ENCODE results near the gene TMEM94.

The TMEM94 gene

DNA sequence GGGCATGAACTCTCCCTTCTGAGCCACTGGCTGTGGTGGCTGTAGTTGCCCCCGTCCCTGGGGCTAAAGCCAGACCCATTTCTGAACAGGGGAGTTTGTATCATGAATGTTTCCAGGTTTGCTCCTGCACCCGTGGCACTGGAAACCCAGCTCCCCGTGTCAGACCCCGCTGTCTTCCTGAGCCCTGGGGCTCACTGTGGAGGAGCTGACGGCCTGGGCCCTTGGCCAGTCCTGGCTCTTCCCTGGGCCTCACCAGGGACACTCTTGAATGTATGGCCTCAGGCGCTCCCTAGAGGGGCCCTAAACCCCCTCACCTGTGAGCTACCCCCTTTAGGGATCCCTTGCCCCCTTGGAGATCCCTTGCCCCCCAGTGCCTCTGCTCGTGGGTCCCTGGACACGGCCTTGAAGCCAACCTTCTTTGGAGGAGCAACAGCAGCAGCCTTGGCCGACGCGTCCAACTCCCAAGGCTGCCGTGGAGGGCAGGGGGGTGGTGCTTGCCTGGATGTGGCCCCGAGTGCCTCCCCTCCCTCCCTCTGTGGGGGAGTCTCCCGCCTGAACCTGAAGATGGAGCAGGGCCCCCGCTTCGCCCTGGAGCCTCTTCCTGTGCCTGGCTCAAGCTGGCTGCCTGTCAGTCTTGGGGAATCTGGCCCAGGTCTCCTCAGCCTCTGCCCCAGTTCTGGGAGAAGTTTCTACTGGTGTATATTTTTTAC, 43.0 kb downstream of the TMEM94 start:
- DNase-seq = no peak

DNA sequence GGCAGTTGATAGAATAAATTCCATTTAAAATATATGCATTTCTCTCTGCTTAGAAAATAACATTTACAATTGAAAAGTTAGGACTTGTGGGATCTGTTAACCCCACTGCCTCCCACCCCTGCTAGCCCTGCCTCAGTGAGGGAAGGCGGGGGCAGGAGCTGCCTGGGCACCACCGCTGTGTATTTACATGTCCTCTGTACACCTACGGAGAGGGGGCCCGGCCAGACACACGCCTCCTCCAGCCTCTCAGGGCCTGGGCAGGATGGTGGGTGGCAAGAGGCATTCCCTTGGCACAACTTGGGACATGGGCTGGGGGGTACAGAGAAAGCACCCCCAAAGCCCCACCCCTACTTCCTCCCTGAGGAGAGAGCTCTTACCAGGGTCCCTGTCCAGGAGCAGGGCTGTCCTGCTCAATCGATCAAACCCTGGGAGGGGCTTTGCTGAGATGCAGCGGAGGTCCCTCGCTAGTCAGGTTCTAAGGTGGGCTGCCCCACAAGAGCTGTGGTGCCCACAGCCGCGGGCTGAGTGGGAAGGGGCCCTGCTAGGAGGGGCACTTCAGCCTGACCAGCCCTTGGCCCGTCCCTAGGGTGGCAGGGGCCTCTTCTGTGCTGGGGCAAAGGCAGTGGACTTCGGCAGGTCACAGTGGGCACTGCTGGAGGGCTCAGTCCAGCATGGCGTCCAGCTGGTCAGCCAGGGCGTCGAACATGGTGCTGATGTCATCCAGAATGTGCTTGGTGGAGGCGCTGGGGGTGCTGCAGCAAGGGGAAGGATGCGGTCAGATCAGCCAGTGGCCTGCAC, 44.2 kb downstream of the TMEM94 start:
- no peak for DNase-seq

DNA sequence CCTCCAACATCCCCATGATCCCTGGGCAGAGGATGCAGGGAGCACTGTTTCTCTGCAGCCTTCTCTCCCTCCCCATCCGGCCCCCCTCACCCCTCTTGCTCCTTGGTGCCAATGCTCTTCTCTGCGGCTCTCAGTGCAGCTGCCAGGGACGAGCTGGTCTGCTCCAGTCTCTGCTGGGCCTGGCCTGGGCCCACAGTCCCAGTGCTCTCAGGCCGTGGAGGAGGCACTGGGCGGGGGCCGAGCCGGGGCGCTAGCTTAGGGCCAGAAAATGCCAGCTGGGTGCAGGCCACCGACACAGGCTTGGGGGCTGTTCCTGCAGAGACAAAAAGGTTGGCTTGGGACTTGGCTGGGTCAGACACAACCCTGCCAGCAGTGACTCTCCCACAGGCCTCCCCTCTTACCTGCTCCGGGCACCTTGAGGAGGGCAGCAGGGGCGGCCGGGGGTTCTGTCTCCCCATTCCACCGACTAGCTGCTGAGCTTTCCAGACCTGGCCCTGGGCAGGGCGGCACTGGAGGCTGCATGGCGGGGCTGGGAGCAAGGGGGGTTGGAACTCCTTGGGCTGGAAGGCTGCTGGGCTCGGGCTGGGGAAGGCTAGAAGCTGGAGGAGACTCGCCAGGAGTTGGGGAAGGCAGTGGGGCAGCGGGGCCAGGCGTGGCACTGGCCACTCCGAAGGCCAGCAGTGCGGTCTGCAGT, 45.1 kb downstream of the TMEM94 start:
- DNase-seq = no peak

DNA sequence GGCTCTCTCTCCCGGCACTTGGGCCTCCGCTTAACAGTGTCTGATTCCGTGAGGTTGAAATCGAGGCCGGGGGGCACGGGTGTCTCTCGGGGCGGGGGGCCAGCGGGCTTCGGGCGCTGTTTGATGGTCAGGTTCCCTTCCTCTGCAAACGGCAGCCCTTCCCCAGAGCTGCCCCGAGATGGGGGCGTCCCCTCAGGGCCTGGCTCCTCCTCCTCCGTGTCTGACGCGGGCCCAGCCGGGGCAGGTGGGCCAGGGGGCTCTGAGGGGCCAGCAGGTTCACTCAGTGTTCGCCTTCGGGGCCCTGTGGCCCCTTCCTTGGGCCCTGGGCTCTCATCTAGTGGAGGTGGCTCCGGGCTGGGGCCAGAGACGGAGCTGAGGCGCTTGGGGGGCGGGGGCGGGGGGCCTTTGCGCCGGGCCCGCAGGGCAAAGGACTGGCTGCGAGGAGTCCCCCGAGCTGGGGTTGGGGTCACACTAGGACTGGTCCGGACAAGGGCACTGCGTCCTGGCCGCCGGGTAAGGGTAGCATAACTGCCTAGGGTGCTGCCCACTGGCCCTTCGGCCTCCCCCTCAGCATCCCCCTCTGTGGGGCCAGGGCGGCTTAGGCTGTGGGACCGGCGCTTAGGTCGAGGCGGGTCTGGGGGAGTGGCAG, 45.8 kb downstream of the TMEM94 start:
- no peak for DNase-seq

DNA sequence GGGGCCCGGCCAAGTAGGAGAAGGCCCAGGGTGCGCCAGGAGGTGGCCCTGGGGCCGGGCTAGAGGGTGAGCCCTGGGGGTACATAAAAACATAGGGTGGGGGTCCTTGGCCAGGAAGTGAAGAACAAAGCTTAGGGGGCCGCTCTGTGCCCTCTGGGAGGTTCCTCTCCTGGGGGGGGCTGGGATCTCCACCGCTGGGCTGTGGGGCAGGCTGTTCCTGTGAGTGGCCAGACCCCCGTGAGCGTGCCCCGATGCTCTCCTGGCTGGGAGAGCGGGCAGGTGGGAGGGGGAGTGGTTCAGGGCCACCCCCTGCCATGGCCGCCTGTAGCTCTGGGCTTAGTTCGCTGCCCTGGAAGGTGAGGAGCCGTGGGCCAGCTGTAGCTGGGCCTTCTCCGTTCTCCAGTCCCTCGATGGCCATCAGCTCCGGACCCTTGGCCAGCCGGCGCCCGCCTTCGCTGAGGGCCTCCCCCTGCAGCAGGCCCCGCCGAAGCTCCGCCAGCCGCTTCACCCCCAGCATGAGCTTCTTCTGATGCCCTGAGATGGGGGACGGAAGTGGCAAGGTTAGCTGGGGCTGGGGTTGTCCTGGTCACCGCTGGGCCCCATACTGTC, 46.4 kb downstream of the TMEM94 start:
- no peak for DNase-seq

DNA sequence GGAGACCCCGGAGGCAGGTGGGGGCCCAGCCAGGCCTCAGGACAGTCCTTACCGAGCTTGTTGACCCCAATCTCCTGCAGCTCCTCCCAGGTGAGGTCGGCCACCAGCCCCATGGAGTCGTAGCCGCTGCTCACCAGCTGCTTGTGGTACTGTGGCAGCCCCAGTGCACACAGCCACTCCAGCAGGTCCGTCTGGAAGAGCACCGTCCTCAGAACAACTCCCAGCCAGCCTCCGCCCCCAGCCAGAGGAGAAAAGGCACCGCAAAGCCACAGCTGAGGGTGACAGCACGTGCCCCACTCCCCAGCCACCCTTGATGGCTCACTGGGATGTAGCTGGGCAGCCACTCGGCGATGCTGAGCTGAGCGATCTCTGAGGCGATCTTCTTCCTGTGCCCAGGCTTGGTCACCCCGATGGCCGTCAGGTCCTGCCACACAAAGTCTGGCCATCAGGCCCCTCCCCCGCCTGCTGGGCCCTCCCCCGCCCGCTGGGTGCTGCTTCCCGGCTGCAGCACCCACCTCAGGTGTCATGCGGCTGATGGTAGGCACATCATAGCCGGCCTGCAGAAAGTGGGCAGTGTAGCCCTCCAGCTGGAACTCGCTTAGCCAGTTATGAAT, 47.0 kb downstream of the TMEM94 start:
- DNase-seq = no peak

DNA sequence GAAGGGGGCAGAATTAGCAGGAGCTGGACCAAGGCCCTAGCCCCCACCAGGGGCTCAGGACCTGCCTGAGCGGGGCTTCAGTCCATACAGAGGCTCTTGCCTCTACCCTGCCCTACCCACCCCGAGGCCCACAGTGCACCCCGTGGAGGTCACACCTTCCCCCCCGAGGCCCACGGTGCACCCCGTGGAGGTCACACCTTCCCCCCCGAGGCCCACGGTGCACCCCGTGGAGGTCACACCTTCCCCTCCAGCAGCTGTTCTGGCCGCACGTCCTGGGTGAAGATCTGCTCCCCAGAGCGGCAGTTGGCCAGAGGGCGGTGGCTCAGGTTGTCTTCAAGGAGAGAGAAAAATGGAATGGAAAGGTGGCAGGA, 47.5 kb downstream of the TMEM94 start:
- DNase-seq = no peak

DNA sequence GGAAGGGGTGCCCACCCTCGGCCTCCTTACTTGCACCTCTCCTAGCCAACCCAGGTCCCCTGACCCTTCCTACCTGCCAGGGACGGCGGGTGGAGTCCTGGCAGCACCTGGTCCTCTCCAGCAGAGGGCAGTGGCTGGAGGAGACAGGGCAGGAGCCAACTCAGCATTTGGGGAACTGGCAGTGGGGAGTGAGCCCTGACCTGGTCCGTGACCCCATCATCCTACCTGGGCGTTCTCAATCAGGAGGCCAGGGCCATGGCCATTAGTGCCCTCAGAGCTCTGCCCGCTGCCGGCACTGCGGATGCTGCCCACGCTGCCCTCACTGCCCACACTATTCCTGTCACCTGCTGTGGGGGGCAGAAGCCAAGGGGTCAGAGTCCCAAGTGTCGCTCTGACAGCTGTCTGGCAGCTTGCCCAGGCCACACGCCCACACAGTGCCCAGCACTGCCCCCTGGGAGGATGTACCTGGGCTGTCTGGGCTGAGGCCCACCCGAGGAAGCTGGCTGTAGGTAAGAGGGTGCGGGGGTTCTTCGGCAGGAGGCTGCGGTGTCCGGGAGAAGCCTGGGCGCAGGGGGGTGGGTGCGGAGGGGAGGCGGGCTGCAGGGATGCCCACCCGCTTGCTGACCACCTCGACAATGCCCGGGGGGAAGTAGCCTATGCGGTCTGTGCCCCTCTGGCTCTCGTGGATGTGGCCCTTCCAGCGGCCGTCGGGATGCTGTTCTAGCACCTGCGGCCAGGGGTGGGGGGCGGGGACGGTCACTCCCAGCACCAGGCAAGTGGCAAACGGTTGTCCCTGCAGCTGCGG, 48.1 kb downstream of the TMEM94 start:
- DNase-seq = no peak

DNA sequence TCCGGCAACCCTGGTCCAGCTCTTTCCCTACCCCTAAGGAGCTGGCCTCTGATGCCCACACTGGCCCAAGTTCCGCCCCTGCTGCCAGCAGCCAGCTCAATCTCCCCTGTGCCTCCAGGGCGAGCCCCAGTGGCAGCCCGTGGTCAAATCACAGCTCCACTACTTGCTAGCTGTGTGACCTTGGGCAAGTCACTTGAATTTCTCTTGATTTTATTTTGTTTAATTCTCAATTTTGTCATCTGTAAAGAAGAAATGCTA, 48.6 kb downstream of the TMEM94 start:
- no peak for DNase-seq

DNA sequence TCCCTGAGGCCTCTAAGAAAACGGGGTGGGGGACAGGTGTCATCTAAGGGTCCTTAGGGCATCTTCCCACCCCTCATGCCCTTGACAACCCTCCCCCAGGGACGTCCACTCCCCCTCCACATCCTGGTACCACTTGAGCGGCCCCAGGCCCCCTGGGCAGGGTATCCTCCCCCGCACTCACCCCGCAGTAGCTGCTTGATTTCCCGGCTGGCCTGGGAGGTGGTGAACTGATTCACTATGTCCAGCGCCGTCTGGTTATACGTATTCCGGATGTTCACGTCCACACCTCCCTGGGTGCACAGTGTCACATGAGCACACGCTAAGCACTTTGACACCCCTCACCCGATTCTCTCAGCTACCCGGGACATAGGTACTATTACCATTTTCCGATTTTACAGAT, 49.2 kb downstream of the TMEM94 start:
- DNase-seq = no peak

DNA sequence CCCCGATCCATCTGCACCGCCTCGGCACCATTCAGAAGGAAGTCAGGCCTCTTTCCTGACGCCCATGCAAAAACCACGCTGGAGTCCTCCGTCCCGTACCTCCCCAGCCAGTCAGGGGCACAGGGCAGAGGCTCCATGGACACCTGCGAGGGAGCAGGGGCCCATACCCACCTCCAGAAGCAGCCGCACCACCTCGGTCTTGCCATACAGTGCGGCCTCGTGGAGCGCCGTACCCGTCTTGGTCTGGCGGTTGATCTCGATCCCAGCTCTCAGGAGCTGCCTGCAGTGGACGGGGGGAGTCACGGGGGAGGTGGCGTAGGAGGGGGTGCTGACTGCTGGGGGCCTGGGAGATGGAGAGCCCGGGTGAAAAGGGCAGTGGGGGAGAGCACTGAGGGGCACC, 49.7 kb downstream of the TMEM94 start:
- no peak for DNase-seq

DNA sequence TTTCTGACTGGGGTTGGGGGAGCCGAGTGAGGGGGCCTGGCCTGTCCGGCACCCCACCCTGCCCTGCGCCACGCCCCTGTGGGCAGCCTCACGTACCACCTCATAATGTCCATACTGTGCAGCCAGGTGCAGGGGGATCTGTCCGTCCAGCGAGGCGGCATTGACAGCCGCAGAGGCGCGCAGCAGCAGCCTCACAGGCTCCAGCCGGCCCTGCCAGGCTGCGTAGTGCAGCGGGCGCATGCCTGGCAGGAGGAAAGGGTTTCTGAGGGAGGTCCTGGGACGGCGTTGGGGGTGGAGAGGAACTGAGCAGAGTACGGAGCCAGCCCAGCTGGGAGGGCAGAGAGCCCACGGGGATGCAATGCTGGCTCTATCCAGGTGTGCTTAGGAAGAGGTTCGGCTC, 50.5 kb downstream of the TMEM94 start:
- no peak for DNase-seq

DNA sequence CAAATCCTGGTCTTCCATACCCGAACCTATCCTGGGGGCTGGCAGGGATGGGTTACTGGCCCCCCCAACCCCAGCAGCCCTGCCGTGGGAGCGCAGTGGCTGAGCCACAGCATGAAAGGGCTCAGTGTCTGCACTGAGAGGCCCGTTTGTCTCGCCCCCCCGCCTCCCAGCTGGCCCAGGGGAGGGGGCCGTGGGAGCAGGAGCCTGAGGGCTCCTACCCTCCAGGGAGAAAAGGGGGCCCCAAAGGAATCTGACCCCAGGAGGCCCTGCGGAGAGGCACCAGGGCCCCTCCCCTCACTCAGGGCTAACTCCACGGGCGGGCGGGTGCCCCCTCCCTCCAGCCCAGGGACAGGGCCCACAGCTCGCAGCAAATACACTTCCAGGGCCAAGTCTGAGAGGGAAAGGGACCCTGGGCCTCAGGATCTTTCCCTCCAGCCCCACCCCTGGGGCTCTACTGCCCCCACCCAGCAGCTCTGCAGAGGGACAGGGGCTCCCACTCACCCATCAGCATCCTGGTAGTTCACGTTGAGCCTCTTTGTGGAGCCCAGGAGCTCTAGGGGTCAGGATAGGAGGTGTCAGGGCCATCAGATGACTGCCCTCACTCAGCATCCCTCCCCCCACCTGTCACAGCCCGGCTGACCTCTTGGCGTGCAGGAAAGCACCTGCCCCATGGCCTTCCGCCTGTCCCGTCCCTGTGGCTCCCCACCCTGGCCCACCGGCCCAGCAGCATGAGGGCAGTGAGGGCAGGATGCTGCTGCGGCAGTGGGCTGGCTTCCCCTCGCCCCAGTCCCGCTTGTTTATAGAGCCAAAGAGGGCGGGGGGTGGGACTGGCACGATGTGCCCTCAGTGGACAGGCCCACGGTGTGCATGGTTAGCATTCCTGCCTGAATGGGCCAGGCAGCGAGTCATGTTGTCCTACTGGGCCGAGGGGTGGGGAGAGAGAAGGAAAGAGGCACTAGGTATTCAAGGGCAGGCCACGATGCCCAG, 51.6 kb downstream of the TMEM94 start:
- no peak for DNase-seq

DNA sequence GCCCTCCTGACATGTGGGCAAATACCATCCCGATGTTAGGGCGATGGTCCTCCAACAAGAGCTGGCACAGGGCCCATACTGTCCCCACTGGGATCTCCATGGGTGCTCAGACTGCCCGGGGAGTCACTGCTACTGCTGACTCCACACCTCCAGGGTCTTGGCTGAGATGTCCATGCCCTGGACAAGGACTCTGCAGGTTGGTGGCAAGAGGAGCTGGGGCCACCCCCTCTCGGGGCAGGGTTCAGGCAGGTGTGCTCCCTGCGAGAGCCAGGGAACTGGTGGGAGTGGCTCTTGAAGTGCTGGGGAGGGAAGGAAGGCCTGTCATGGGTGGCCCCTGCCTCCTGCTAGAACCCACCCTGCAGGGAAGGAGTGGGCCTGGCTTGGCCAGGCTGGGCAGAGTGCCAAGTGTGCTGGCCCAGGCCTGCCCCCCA, 52.5 kb downstream of the TMEM94 start:
- no peak for DNase-seq

DNA sequence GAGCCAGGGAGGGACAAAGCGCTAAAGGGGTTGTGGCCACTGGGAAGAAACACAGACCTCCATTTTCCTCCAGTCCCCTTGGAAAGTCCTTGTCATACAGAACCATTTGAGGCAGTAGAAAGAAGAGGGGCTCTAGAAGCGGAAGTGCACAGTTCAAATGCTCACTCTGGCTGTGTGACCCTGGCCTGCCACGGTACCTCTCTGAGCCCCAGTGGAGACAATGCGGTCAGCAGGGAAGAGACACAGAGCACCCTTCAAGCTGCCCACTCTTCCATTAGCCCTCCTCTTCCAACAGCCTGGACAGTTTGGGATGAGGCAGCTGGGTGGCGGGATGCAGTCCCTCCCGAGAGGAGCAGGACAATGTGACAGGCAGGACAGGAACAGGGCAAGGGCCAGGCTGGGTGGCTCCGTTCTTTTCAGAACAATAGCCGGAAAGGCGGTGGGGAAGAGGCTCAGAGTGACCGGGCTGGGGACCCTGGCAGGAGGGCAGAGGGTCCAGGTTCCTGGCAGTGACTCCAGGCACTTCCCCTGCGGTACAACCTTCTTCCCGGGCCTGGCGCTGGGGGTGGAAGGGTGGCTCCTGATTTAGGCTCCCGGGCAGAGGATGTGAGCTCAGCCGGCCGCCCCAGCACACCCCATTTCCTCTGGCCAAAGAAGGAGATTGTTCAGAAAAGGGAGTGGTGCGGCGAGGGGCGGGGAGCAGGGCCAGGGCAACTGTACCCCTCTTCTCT, 53.3 kb downstream of the TMEM94 start:
- DNase-seq = no peak

DNA sequence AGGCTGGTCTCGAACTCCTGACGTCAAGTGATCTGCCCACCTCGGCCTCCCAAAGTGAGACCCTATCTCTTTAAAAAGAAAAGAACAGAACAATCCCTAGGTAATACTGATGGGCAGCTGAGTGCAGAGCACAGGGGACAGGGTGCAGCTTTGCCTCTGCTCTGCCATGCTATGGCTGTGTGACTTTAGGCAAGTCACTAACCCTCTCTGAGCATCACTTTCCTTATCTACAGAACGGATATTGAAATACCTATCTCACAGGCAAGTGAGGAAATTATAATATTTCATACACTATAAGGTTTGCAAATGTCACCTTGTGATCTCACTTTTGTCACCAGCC, 54.8 kb downstream of the TMEM94 start:
- DNase-seq = no peak

DNA sequence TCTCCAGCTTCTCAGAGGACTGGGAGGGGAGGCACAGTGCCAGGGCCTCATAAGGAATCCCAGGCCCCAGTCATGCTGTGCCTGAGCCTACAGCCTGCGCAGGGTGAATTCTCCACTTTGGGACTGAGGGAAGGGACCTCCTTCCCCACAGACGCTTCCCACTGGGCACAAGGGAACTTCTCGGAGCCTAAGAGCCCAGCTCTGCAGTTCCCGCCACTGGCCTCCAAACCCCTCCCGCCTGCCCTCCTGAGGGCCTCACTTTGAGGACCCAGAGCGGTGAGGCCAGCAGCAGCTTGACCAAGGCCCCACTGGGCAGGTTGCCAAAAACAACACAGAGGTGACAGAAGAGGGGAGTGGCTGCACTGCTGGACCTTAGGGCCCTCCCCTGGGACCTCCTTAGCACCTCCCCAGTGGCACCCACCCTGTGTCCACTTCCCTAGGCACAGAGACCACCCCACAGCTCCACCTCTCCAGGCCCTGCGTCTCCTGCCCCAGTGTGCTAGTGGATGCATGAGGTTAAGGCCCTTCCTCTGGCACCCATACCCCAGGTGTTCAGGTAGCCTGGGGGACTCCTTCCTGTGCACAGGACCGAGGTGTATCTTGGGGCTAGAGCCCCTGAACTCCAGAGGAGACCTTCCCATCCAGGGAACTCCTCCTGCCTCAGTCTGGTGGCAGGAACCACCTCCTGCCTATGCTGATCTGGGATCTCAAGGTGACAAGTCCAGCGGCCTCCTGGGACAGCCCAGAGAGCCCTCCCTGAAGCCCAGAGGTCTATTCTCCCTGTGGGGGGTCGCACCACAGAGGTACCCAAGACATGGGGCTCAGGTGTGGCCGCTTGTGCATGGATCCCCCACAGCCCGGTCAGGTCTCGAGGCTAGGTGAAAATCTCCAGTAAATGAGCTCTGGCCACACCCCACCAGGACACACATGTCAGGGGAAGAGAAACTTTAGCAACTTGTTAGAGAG, 55.5 kb downstream of the TMEM94 start:
- DNase-seq = no peak

DNA sequence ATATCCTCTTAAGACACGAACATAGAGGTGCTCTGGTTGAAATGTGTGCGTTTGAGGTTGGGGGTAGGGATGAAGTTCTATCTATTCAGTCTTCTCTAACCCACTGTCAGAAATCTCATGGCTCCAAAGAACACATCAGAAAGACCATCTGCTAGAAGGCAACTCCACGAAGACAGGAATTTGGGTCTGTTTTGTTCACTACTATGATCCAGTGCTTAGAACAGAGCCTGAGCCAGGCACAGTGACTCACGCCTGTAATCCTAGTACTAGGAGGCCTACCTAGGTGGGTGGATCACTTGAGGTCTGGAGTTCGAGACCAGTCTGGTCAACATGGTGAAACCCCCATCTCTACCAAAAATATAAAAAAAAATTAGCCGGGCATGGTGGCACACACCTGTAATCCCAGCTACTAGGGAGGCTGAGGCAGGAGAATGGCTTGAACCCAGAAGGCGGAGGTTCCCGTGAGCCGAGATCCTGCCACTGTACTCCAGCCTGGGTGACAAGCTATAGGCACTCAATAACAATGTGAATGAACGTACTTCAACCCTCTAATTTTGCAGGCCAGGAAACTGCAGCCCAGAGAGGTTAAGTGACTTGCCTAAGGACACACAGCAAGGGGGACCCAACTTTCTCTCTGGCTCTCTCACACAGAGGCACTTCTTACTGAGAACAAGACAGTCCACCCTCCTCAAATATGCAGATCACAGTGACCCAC, 56.6 kb downstream of the TMEM94 start:
- no peak for DNase-seq

Measured in DMS153 (cell line).